H1 (cell line): Measurements from ENCODE around the gene DENND1A. TPM values are rescaled to one million over a fixed set of nuclear protein-coding genes. Genes with fewer than 3 reads are reported as not detected.

ENCODE experiments used
- CTCF ChIA-PET: fragments of 300-600 bp; sonication (Branson Sonifier 250); formaldehyde crosslinking; loops from one replicate; lab custom pipeline; 2021; ENCODE audit not compliant: partially characterized antibody; lab: Charles Lee
- POLR2A ChIA-PET: fragments of 300-600 bp; sonication (Branson Sonifier 250); formaldehyde crosslinking; loops from one replicate; lab custom pipeline; 2021; ENCODE audit warnings: inconsistent platforms; ENCODE audit not compliant: partially characterized antibody; lab: Charles Lee
- DNase-seq, 2 experiments: peaks; one replicate each; pipeline versions ENCODE4 v3.0.0 to v3.0.0-alpha.2; 2010 to 2022; ENCODE audit warnings: low spot score in 2 of 2, low read depth in 1 of 2, mixed read lengths in 1 of 2
- FAIRE-seq: peaks from 2 replicates; lab custom pipeline; 2011; peaks lifted over from hg19 to GRCh38; lab: Jason Lieb, UNC
- H2AFZ ChIP-seq: 2 replicates; pipeline ENCODE4 v1.8.1; 2012; ENCODE audit warnings: low read length, inconsistent platforms
- H2AK5ac ChIP-seq: 2 replicates; pipeline ENCODE4 v1.6.1; 2013; ENCODE audit warnings: low read depth, low read length
- H2BK120ac ChIP-seq: replicated peaks from 2 replicates; pipeline ENCODE3; 2013; ENCODE audit warnings: low read depth, low read length, inconsistent platforms
- H2BK12ac ChIP-seq: 2 replicates; pipeline ENCODE4 v1.6.1; 2013; ENCODE audit warnings: low read depth, low read length
- H2BK15ac ChIP-seq: 2 replicates; pipeline ENCODE4 v1.6.1; 2013; ENCODE audit warnings: low read length
- H2BK20ac ChIP-seq: 2 replicates; pipeline ENCODE4 v1.6.1; 2013; ENCODE audit warnings: low read length
- H2BK5ac ChIP-seq: 2 replicates; pipeline ENCODE4 v1.6.1; 2013; ENCODE audit warnings: low read depth, low read length
- H3K14ac ChIP-seq: 2 replicates; pipeline ENCODE4 v1.6.1; 2013; ENCODE audit warnings: inconsistent platforms; ENCODE audit not compliant: insufficient read length
- H3K18ac ChIP-seq: 2 replicates; pipeline ENCODE4 v1.6.1; 2013; ENCODE audit warnings: low read length; ENCODE audit errors: extremely low read depth
- H3K23ac ChIP-seq: 2 replicates; pipeline ENCODE4 v1.6.1; 2013; ENCODE audit warnings: inconsistent platforms; ENCODE audit not compliant: insufficient read length
- H3K23me2 ChIP-seq: 2 replicates; pipeline ENCODE4 v1.6.1; 2013; ENCODE audit warnings: low read depth, low read length
- H3K27ac ChIP-seq: 2 replicates; pipeline ENCODE4 v1.6.1; 2011; ENCODE audit warnings: low read depth, low read length, inconsistent platforms
- H3K27me3 ChIP-seq, 4 experiments: replicated peaks in 1 of 4; 1 replicate in 1 of 4; 2 replicates in 3 of 4; pipeline versions ENCODE4 v1.6.1 to v1.8.1; 2011 to 2013; ENCODE audit warnings: low read length in 3 of 4, mild to moderate bottlenecking in 3 of 4, inconsistent platforms in 2 of 4, mixed read lengths in 2 of 4, moderate library complexity in 1 of 4; ENCODE audit not compliant: control insufficient read depth in 3 of 4, insufficient read depth in 3 of 4; ENCODE audit errors: extremely low read depth in 1 of 4
- H3K36me3 ChIP-seq, 4 experiments: 2 replicates each; pipeline versions ENCODE4 v1.6.1 to v1.8.1; 2011 to 2013; ENCODE audit warnings: mild to moderate bottlenecking in 4 of 4, low read length in 3 of 4, moderate library complexity in 2 of 4, control low read depth in 1 of 4, inconsistent platforms in 1 of 4; ENCODE audit not compliant: insufficient read depth in 4 of 4, control insufficient read depth in 2 of 4
- H3K4ac ChIP-seq: replicated peaks from 2 replicates; pipeline ENCODE3; 2013; ENCODE audit warnings: low read length, low read depth, mixed read lengths, inconsistent platforms; ENCODE audit not compliant: insufficient read length
- H3K4me1 ChIP-seq, 4 experiments: replicated peaks in 1 of 4; 1 replicate in 1 of 4; 2 replicates in 3 of 4; pipeline versions ENCODE4 v1.6.1 to v1.8.1; 2011 to 2013; ENCODE audit warnings: low read length in 3 of 4, inconsistent platforms in 2 of 4, mixed read lengths in 1 of 4; ENCODE audit not compliant: insufficient read depth in 4 of 4, control insufficient read depth in 3 of 4
- H3K4me2 ChIP-seq, 2 experiments: 2 replicates each; pipeline versions ENCODE4 v1.6.1 to v1.8.1; 2011 to 2013; ENCODE audit warnings: low read depth in 2 of 2, low read length in 2 of 2, control low read depth in 1 of 2, inconsistent platforms in 1 of 2, mild to moderate bottlenecking in 1 of 2; ENCODE audit not compliant: insufficient read depth in 1 of 2
- H3K4me3 ChIP-seq, 4 experiments: fragments of 200-600, 300-600 bp in 1 of 4; sonication (generic), shearing (Covaris generic), sonication (Bioruptor Twin) in 1 of 4; 2 replicates each; pipeline versions ENCODE4 v1.5.1 to v1.8.1; 2011 to 2016; ENCODE audit warnings: low read length in 4 of 4, low read depth in 3 of 4, control low read depth in 2 of 4, inconsistent platforms in 2 of 4, mild to moderate bottlenecking in 2 of 4, mixed read lengths in 1 of 4, moderate library complexity in 1 of 4; ENCODE audit not compliant: insufficient read depth in 2 of 4; ENCODE audit errors: extremely low read depth in 1 of 4
- H3K56ac ChIP-seq: replicated peaks from 2 replicates; pipeline ENCODE3; 2013; ENCODE audit warnings: low read depth, mild to moderate bottlenecking, mixed read lengths, low read length, inconsistent platforms; ENCODE audit not compliant: insufficient read length
- H3K79me1 ChIP-seq: 2 replicates; pipeline ENCODE4 v1.6.1; 2013; ENCODE audit warnings: low read depth, low read length, control low read depth
- H3K79me2 ChIP-seq, 2 experiments: 2 replicates each; pipeline versions ENCODE4 v1.6.1 to v1.8.1; 2012 to 2013; ENCODE audit warnings: low read length in 2 of 2, mild to moderate bottlenecking in 2 of 2, inconsistent platforms in 1 of 2; ENCODE audit not compliant: insufficient read depth in 2 of 2, control insufficient read depth in 1 of 2
- H3K9ac ChIP-seq, 4 experiments: replicated peaks in 1 of 4; 1 replicate in 1 of 4; 2 replicates in 3 of 4; pipeline versions ENCODE4 v1.6.1 to v1.8.1; 2011 to 2013; ENCODE audit warnings: low read depth in 3 of 4, low read length in 3 of 4, control low read depth in 2 of 4, mild to moderate bottlenecking in 2 of 4, moderate library complexity in 2 of 4, inconsistent platforms in 1 of 4; ENCODE audit errors: extremely low read depth in 1 of 4
- H3K9me3 ChIP-seq, 2 experiments: 2 replicates each; pipeline versions ENCODE4 v1.6.1 to v1.8.1; 2012 to 2013; ENCODE audit warnings: mild to moderate bottlenecking in 2 of 2, moderate library complexity in 2 of 2, control low read depth in 1 of 2, inconsistent platforms in 1 of 2, low read depth in 1 of 2, low read length in 1 of 2, mixed read lengths in 1 of 2; ENCODE audit not compliant: insufficient read depth in 2 of 2
- H4K20me1 ChIP-seq, 2 experiments: replicated peaks in 1 of 2; 2 replicates each; pipeline versions ENCODE3 to v1.8.1; 2011 to 2013; ENCODE audit warnings: inconsistent platforms in 2 of 2, low read length in 2 of 2, mild to moderate bottlenecking in 1 of 2; ENCODE audit not compliant: insufficient read depth in 2 of 2, control insufficient read depth in 1 of 2
- H4K5ac ChIP-seq: 2 replicates; pipeline ENCODE4 v1.6.1; 2013; ENCODE audit warnings: low read length, low read depth, mixed read lengths, inconsistent platforms; ENCODE audit not compliant: insufficient read length
- H4K8ac ChIP-seq: 2 replicates; pipeline ENCODE4 v1.8.0; 2013; ENCODE audit warnings: mild to moderate bottlenecking, moderate library complexity, low read length, inconsistent platforms; ENCODE audit not compliant: insufficient read depth; ENCODE audit errors: extremely low read depth
- H4K91ac ChIP-seq: replicated peaks from 2 replicates; pipeline ENCODE3; 2013; ENCODE audit warnings: low read length, mixed read lengths, inconsistent platforms; ENCODE audit not compliant: insufficient read length
- CBX5 ChIP-seq: fragments of 300-800, 300-1000 bp; sonication (generic); IDR thresholded peaks from 2 replicates; pipeline ENCODE4 v1.7.1; 2016; ENCODE audit warnings: antibody characterized with exemption, low read length, low read depth
- CHD1 ChIP-seq: IDR thresholded peaks from 2 replicates; pipeline ENCODE4 v1.6.1; 2012; ENCODE audit warnings: low read depth, low read length, improper control_type of control experiment
- CREB1 ChIP-seq: IDR thresholded peaks from 2 replicates; pipeline ENCODE4 v1.6.1; 2012; ENCODE audit warnings: inconsistent platforms
- CTBP2 ChIP-seq: IDR thresholded peaks from 2 replicates; pipeline ENCODE4 v1.7.0; 2011; ENCODE audit warnings: borderline replicate concordance, mild to moderate bottlenecking, moderate library complexity, mixed read lengths, low read length; ENCODE audit not compliant: insufficient read depth, insufficient read length
- GTF2F1 ChIP-seq: IDR thresholded peaks from 2 replicates; pipeline ENCODE4 v1.6.1; 2012; ENCODE audit warnings: low read depth, low read length, improper control_type of control experiment, borderline replicate concordance
- RFX5 ChIP-seq: IDR thresholded peaks from 2 replicates; pipeline ENCODE4 v1.6.1; 2011; ENCODE audit warnings: low read depth, low read length, improper control_type of control experiment, borderline replicate concordance
- SAP30 ChIP-seq: fragments of 300-600 bp; sonication (generic); IDR thresholded peaks from 2 replicates; pipeline ENCODE4 v1.7.1; 2012; ENCODE audit warnings: low read length, moderate library complexity, mild to moderate bottlenecking, inconsistent platforms; ENCODE audit not compliant: insufficient read depth, insufficient replicate concordance
- SIN3A ChIP-seq, 2 experiments: IDR thresholded peaks in 1 of 2; conservative IDR thresholded peaks in 1 of 2; 2 replicates each; pipeline ENCODE4 v1.6.1; 2011 to 2012; ENCODE audit warnings: low read length in 2 of 2, improper control_type of control experiment in 1 of 2, low read depth in 1 of 2, mild to moderate bottlenecking in 1 of 2
- SP2 ChIP-seq: IDR thresholded peaks from 2 replicates; pipeline ENCODE4 v1.6.1; 2012; ENCODE audit warnings: mild to moderate bottlenecking, low read length, inconsistent platforms
- TBP ChIP-seq: IDR thresholded peaks from 2 replicates; pipeline ENCODE4 v1.6.1; 2011; ENCODE audit warnings: low read depth, low read length, improper control_type of control experiment
- YY1 ChIP-seq: IDR thresholded peaks from 2 replicates; pipeline ENCODE4 v1.6.1; 2011; ENCODE audit warnings: low read depth, mild to moderate bottlenecking, low read length
- WGBS, 2 experiments: shearing (Covaris generic) in 1 of 2; methylation state at CpG; one replicate each; pipeline versions ENCODE4 v1.1.6 to v1.1.7; 2013 to 2015; ENCODE audit warnings: low lambda C conversion rate in 2 of 2, mixed read lengths in 2 of 2, inconsistent platforms in 1 of 2, low coverage in 1 of 2, missing lambda C conversion rate in 1 of 2; ENCODE audit not compliant: insufficient replicate concordance in 2 of 2, insufficient coverage in 1 of 2, insufficient read length in 1 of 2; ENCODE audit errors: extremely low coverage in 1 of 2, missing lambda C conversion rate in 1 of 2; 5-methylcytosine and 5-hydroxymethylcytosine counted together
- polyA plus RNA-seq, 7 experiments: library from polyadenylated mRNA; depleted of rRNA in 3 of 7; stranded (reverse) in 5 of 7; unstranded in 2 of 7; fragments of >200 nt in 5 of 7; fragments of 200-250 nt in 2 of 7; gene quantifications; 1 replicate in 5 of 7; 2 replicates in 1 of 7; 4 replicates in 1 of 7; pipeline versions ENCODE4 v1.2.1 to v1.2.3, GENCODE V29; 2011 to 2013; ENCODE audit warnings: missing spikeins in 2 of 7, mixed read lengths in 2 of 7
- total RNA-seq: library from RNA; stranded (reverse); fragmentation: NEBNext Ultra II Directional; extraction: Animal tissue kit (Norgen Biotek cat#: 25700); gene quantifications from 2 replicates; pipeline ENCODE4 v1.2.1, GENCODE V29; 2021
- TF ChIP-seq, protein P1 (sequence below): IDR thresholded peaks from 2 replicates; pipeline ENCODE4 v1.6.1; 2011; ENCODE audit warnings: low read length, improper control_type of control experiment
- TF ChIP-seq, protein P2 (sequence below): IDR thresholded peaks from 2 replicates; pipeline ENCODE4 v1.6.1; 2012; ENCODE audit warnings: inconsistent platforms

Gene DENND1A
- total and polyA plus RNA-seq, 2 of the 8 experiments (the other 6 are each of a cell fraction or from before 2014, with no cell fraction given): 24.1 to 26.4 TPM

DNA sequence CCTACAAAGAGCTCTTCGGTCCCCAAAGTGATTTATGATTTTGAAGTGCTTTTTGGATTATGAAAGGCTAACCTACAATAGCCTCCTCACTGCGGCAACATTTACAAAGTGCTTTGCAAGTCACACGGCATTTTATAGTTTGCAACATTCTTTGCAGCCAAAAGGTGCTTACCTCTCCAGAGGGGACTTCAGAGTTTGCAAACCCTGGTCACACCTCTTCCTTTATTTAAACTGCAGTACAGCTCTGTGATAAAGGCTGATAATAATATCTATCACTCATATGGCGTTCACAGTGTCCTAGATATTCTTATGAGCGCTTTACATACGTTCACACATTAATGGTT lies 594.0 kb downstream of the DENND1A start:
- POLR2A ChIA-PET: interaction anchor here (0.6 to 1.7 kb wide), 2 partner anchors 9 to 126 kb away, joined by 3 to 4 read pairs; no protein-coding TSS in a partner anchor
- no peak for DNase-seq
- TF ChIP-seq YY1 (no peak), CTBP2 (no peak), TBP (no peak), CBX5 (no peak), CREB1 (no peak), GTF2F1 (no peak), SIN3A (conservative IDR thresholded peaks at IDR 0.05 in 1 of 2, IDR thresholded peaks at IDR 0.05 in 1 of 2; ENCODE audit: low read depth in 1 of 2, low read length in 2 of 2) (no peak), SAP30 (no peak), CHD1 (no peak), SP2 (no peak), RFX5 (no peak)
- TF ChIP-seq, protein P1, sequence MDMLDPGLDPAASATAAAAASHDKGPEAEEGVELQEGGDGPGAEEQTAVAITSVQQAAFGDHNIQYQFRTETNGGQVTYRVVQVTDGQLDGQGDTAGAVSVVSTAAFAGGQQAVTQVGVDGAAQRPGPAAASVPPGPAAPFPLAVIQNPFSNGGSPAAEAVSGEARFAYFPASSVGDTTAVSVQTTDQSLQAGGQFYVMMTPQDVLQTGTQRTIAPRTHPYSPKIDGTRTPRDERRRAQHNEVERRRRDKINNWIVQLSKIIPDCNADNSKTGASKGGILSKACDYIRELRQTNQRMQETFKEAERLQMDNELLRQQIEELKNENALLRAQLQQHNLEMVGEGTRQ: no peak
- TF ChIP-seq, protein P2, sequence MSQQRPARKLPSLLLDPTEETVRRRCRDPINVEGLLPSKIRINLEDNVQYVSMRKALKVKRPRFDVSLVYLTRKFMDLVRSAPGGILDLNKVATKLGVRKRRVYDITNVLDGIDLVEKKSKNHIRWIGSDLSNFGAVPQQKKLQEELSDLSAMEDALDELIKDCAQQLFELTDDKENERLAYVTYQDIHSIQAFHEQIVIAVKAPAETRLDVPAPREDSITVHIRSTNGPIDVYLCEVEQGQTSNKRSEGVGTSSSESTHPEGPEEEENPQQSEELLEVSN: no peak

More for the DNA sequence above, 594.0 kb downstream of the DENND1A start:
- no peak overlapping the region for H2BK5ac ChIP-seq
- H2BK15ac ChIP-seq: no peak overlapping the region
- no peak overlapping the region for H2AK5ac ChIP-seq
- H3K79me1 ChIP-seq: no peaks in the 10 kb centered on the region
- H3K27me3 ChIP-seq: no peaks in the 10 kb centered on the region
- H4K5ac ChIP-seq: no peak overlapping the region
- H4K8ac ChIP-seq: no peak overlapping the region
- no peak overlapping the region for H4K91ac ChIP-seq
- H3K23ac ChIP-seq: no peak overlapping the region
- H4K20me1 ChIP-seq: no peaks in the 10 kb centered on the region
- no peaks in the 10 kb centered on the region for H3K79me2 ChIP-seq
- no peak overlapping the region for H3K9ac ChIP-seq
- H3K4me2 ChIP-seq: no peak overlapping the region
- no peak overlapping the region for H3K18ac ChIP-seq
- H2AFZ ChIP-seq: peak overlapping the region; percentile 47; the same call in 1 of the 2 replicates
- no peak overlapping the region for H3K4me3 ChIP-seq
- H3K14ac ChIP-seq: no peak overlapping the region
- H3K4ac ChIP-seq: no peak overlapping the region
- CTCF ChIA-PET: interaction anchor here (0.8 to 3.1 kb wide), 8 partner anchors 9 to 254 kb away, joined by 3 to 15 read pairs (median 4); no protein-coding TSS in a partner anchor
- no peaks in the 10 kb centered on the region for H3K23me2 ChIP-seq
- no peaks in the 10 kb centered on the region for H3K9me3 ChIP-seq
- H3K4me1 ChIP-seq: peaks cover 3 to 14% (median 7%) of the 10 kb centered on the region in 4 experiments
- H2BK120ac ChIP-seq: no peak overlapping the region
- H3K36me3 ChIP-seq: no peaks in the 10 kb centered on the region
- H3K56ac ChIP-seq: no peak overlapping the region
- no peak overlapping the region for H2BK12ac ChIP-seq
- no peak overlapping the region; the same call in 1 of the 2 replicates for H2BK20ac ChIP-seq
- 84% methylated on average over 6 of the region's 6 CpGs; no CpG with 5 or more reads in 1 of the 2 experiments for WGBS, 2 experiments
- H3K27ac ChIP-seq: no peak overlapping the region
- no peak for FAIRE-seq
